ENCODE data around the gene LSP1.

DNA sequence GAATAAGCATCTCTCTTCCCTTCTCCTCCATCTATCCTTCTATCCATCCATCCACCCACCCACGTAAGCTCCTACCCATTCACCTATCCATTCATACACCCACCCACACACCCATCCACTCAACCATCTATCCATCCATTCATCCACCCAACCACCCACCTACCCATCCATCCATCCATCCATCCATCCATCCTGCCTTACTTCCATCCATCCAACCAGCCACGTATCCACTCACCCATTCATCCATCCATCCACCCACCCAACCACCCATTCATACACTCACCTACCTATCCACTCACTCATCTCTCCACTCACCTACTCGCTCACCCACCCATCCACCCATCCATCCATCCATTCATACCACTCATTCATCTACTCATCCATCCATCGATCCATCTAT, 79.8 kb downstream of the LSP1 start:
- no peak for TF ChIP-seq POLR2A (IDR thresholded peaks at IDR 0.05)
- TF ChIP-seq, protein P1, sequence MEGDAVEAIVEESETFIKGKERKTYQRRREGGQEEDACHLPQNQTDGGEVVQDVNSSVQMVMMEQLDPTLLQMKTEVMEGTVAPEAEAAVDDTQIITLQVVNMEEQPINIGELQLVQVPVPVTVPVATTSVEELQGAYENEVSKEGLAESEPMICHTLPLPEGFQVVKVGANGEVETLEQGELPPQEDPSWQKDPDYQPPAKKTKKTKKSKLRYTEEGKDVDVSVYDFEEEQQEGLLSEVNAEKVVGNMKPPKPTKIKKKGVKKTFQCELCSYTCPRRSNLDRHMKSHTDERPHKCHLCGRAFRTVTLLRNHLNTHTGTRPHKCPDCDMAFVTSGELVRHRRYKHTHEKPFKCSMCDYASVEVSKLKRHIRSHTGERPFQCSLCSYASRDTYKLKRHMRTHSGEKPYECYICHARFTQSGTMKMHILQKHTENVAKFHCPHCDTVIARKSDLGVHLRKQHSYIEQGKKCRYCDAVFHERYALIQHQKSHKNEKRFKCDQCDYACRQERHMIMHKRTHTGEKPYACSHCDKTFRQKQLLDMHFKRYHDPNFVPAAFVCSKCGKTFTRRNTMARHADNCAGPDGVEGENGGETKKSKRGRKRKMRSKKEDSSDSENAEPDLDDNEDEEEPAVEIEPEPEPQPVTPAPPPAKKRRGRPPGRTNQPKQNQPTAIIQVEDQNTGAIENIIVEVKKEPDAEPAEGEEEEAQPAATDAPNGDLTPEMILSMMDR (IDR thresholded peaks at IDR 0.05), result no peak

Measured in adrenal gland (tissue), 5 donors.